Fibroblast of lung (primary cell): Measurements from ENCODE around the gene ITGA8. TPM values are rescaled to one million over a fixed set of nuclear protein-coding genes. Genes with fewer than 3 reads are reported as not detected.

ENCODE experiments used
- DNase-seq, 2 donors: peaks; one replicate each; pipeline versions ENCODE4 v3.0.0 to v3.0.0-alpha.2; 2010; ENCODE audit warnings: low read depth in 2 of 2
- H2AFZ ChIP-seq: 2 replicates; pipeline ENCODE4 v1.5.1; 2012; ENCODE audit warnings: low read length, control low read depth, inconsistent platforms
- H3K27ac ChIP-seq: 2 replicates; pipeline ENCODE4 v1.5.1; 2011; ENCODE audit warnings: low read length, control low read depth; ENCODE audit not compliant: insufficient read depth
- H3K27me3 ChIP-seq: 2 replicates; pipeline ENCODE4 v1.5.1; 2011; ENCODE audit warnings: mild to moderate bottlenecking, low read length; ENCODE audit not compliant: control insufficient read depth, insufficient read depth
- H3K36me3 ChIP-seq: 2 replicates; pipeline ENCODE4 v1.5.1; 2011; ENCODE audit warnings: low read length; ENCODE audit not compliant: control insufficient read depth, insufficient read depth
- H3K4me1 ChIP-seq: 2 replicates; pipeline ENCODE4 v1.5.1; 2011; ENCODE audit warnings: low read length; ENCODE audit not compliant: control insufficient read depth, insufficient read depth; ENCODE audit errors: extremely low read depth
- H3K4me2 ChIP-seq: 2 replicates; pipeline ENCODE4 v1.5.1; 2011; ENCODE audit warnings: low read length, control low read depth; ENCODE audit not compliant: insufficient read depth; ENCODE audit errors: extremely low read depth
- H3K4me3 ChIP-seq, 4 experiments: fragments of 200-600 bp in 1 of 4; sonication (generic) in 1 of 4; replicated peaks in 1 of 4; 2 replicates each; pipeline ENCODE4 v1.5.1; 2011 to 2016; ENCODE audit warnings: low read length in 4 of 4, low read depth in 3 of 4, mild to moderate bottlenecking in 3 of 4, control low read depth in 2 of 4, inconsistent platforms in 1 of 4, mixed read lengths in 1 of 4; ENCODE audit not compliant: insufficient read depth in 1 of 4; ENCODE audit errors: control extremely low read depth in 1 of 4
- H3K79me2 ChIP-seq: 2 replicates; pipeline ENCODE4 v1.5.1; 2012; ENCODE audit warnings: mild to moderate bottlenecking, low read length, inconsistent platforms; ENCODE audit not compliant: control insufficient read depth, insufficient read depth
- H3K9ac ChIP-seq: 2 replicates; pipeline ENCODE4 v1.5.1; 2011; ENCODE audit warnings: mild to moderate bottlenecking, low read length, control low read depth; ENCODE audit not compliant: insufficient read depth
- H3K9me3 ChIP-seq: 2 replicates; pipeline ENCODE4 v1.5.1; 2012; ENCODE audit warnings: low read depth, low read length; ENCODE audit not compliant: control insufficient read depth, insufficient read depth
- H4K20me1 ChIP-seq: 2 replicates; pipeline ENCODE4 v1.5.1; 2011; ENCODE audit warnings: low read length; ENCODE audit not compliant: control insufficient read depth, insufficient read depth; ENCODE audit errors: extremely low read depth
- CTCF ChIP-seq, 2 donors: IDR thresholded peaks in 1 of 2; conservative IDR thresholded peaks in 1 of 2; 1 replicate in 1 of 2; 2 replicates in 1 of 2; pipeline ENCODE4 v1.5.1; 2011 to 2012; ENCODE audit warnings: low read length in 2 of 2, control low read depth in 1 of 2, inconsistent platforms in 1 of 2, low read depth in 1 of 2, mild to moderate bottlenecking in 1 of 2
- EZH2 ChIP-seq: IDR thresholded peaks from 2 replicates; pipeline ENCODE4 v1.5.1; 2012; ENCODE audit warnings: low read length, control low read depth, mild to moderate bottlenecking; ENCODE audit errors: missing control alignments
- polyA plus RNA-seq, 2 donors: library from polyadenylated mRNA; depleted of rRNA in 1 of 2; stranded (reverse) in 1 of 2; unstranded in 1 of 2; fragments of >200 nt; gene quantifications; 2 replicates each; pipeline ENCODE4 v1.2.1, GENCODE V29; 2011 to 2012; ENCODE audit warnings: missing spikeins in 1 of 2
- total RNA-seq: library from RNA; depleted of rRNA; stranded (reverse); fragments of >200 nt; gene quantifications from 2 replicates; pipeline ENCODE4 v1.2.1, GENCODE V29; 2014

The ITGA8 gene
- total and polyA plus RNA-seq, 2 donors (not counting 1 experiment from before 2014, with no cell fraction given) = 0.62 to 0.99 TPM

- Histone ChIP-seq H2AFZ (no peak overlapping the region), H3K9ac (no peak overlapping the region), H3K27ac (no peak overlapping the region), H3K4me2 (no peak overlapping the region), H3K36me3 (no peaks in the 10 kb centered on the region), H3K9me3 (no peaks in the 10 kb centered on the region), H4K20me1 (no peaks in the 10 kb centered on the region), H3K79me2 (no peaks in the 10 kb centered on the region), H3K4me1 (no peaks in the 10 kb centered on the region), H3K27me3 (no peaks in the 10 kb centered on the region), H3K4me3 (no peak overlapping the region)
- no peak for DNase-seq
- TF ChIP-seq EZH2 = no peak
- no peak for TF ChIP-seq CTCF (conservative IDR thresholded peaks at IDR 0.05 in 1 of 2, IDR thresholded peaks at IDR 0.05 in 1 of 2; ENCODE audit: low read depth in 1 of 2, low read length in 2 of 2)
Observed at GRCh38 chr10:15572531-15573045, 147.1 kb downstream of the ITGA8 start.

GRCh38 chr10:15571575-15571974, 148.1 kb downstream of the ITGA8 start:
- H3K4me2 ChIP-seq = no peak overlapping the region
- DNase-seq = peak; percentile 54 to 90
- no peak overlapping the region for H3K27ac ChIP-seq

GRCh38 chr10:15570738-15571339, 148.9 kb downstream of the ITGA8 start:
- Histone ChIP-seq H3K9ac (no peak overlapping the region), H3K4me2 (no peak overlapping the region), H3K4me1 (no peaks in the 10 kb centered on the region), H3K36me3 (no peaks in the 10 kb centered on the region), H2AFZ (no peak overlapping the region), H3K79me2 (no peaks in the 10 kb centered on the region), H4K20me1 (no peaks in the 10 kb centered on the region), H3K9me3 (no peaks in the 10 kb centered on the region), H3K27me3 (no peaks in the 10 kb centered on the region), H3K27ac (no peak overlapping the region), H3K4me3 (no peak overlapping the region)
- DNase-seq = peak in 1 of 2 donors; percentile 34
- TF ChIP-seq CTCF (conservative IDR thresholded peaks at IDR 0.05 in 1 of 2, IDR thresholded peaks at IDR 0.05 in 1 of 2; ENCODE audit: low read depth in 1 of 2, low read length in 2 of 2) (no peak), EZH2 (no peak)

More at GRCh38 chr10:15571575-15571974, 148.1 kb downstream of the ITGA8 start:
- no peak overlapping the region for H2AFZ ChIP-seq
- H3K36me3 ChIP-seq = no peaks in the 10 kb centered on the region
- no peak overlapping the region for H3K4me3 ChIP-seq
- no peaks in the 10 kb centered on the region for H3K4me1 ChIP-seq
- H4K20me1 ChIP-seq = no peaks in the 10 kb centered on the region
- H3K9ac ChIP-seq = no peak overlapping the region
- no peaks in the 10 kb centered on the region for H3K79me2 ChIP-seq
- TF ChIP-seq EZH2 = no peak
- TF ChIP-seq CTCF (conservative IDR thresholded peaks at IDR 0.05 in 1 of 2, IDR thresholded peaks at IDR 0.05 in 1 of 2; ENCODE audit: low read depth in 1 of 2, low read length in 2 of 2) = no peak
- H3K27me3 ChIP-seq = no peaks in the 10 kb centered on the region
- no peaks in the 10 kb centered on the region for H3K9me3 ChIP-seq
